GM19455 (cell line): ENCODE data around the gene SREBF2.
"Not testable (repeated sequence)": the region's sequence is repeated elsewhere in the genome, so short reads cannot be mapped to it uniquely, and the experiment has no call there.

ENCODE experiments used
- ATAC-seq: cut with Tn5 transposase; IDR thresholded peaks from one replicate; pipeline ENCODE4 v1.9.1; 2021; ENCODE audit not compliant: unreplicated experiment

Gene SREBF2

DNA sequence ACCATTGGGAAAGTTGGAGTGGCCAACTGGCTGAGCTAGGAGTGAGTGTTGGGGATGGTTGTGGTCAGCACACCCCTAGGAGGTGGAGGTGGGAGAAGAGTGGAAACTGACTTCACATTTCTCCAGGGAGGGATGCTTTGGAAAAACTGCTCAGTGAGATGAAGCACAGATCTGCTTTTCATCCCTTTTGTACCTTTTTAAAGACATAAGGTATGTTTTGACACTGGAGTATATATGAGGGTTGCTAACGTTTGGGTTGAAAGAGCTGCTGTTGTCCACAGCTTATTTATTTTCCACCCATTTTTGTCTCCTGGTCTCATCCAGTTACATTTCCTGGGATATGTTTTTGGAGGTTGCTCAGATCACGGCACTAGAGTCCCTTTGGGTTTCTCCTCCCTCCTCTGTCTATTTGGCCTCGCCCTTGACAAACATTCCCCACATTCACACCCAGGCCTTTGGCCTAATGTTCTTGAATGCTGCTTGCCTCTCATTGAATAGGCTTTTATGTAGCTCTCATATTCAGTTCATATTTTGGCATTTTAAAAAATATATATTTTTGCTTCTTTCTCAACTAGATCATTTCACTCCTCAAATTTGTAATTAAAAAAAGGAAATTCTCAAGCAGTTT lies 8.3 kb downstream of the SREBF2 start:
- ATAC-seq, result no peak

DNA sequence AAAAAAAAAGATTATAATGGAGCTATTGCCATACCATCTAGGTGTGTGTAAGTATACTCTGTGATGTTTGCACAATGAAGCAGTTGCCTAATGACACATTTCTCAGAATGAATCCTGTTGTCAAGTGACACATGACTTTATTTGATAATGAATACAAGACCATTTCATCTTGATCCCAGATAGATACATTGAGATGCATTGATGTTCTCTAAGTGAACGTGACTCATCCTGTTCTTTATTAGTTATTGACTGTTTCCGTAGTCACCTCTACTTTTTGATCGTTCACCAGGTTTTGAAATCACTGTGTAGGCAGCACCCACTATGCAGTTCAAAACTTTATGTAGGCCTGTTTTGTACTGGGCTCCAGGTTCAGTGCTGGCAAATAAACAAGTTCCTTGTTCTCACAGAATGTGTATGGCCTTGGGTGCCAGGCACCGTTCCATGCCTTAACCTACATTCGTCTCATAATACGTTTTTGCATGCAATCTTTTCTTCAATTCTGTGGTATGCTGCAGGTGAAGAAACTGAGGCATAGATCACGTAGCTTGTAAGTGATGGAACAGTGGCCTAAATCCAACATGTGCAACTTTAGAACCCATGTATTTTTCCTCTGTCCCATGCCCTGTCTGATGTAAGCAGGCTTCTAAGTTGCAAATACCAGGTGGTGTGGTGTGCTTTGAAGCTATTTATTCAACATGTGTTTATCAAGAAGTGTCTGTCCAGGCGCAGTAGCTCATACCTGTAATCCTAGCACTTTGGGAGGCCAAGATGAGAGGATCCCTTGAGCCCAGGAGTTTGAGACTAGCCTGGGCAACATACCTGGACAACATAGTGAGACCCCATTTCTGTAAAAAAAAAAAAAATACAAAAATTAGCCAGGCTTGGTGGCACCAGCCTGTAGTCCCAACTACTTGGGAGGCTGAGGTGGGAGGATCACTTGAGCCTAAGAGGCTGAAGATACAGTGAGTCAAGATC lies 10.4 kb downstream of the SREBF2 start:
- no peak for ATAC-seq

DNA sequence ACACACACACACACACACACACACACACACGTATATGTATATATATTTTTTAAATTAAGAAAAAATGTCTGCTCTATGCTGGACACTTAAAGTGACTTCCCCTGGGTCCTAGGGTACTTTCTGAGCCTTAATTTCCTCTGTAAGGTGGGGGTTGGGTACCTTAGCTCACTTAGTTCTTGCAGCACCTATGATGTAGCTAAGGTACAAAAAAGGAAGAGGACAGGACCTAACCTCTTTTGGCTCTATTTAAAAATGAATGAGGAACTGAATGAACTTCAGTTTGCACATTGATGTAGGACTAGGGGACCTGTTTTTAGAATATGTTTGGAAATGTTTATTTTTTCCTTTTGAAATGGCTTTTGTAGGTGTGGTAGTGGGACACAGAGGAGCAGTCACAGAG lies 11.1 kb downstream of the SREBF2 start:
- no peak for ATAC-seq

DNA sequence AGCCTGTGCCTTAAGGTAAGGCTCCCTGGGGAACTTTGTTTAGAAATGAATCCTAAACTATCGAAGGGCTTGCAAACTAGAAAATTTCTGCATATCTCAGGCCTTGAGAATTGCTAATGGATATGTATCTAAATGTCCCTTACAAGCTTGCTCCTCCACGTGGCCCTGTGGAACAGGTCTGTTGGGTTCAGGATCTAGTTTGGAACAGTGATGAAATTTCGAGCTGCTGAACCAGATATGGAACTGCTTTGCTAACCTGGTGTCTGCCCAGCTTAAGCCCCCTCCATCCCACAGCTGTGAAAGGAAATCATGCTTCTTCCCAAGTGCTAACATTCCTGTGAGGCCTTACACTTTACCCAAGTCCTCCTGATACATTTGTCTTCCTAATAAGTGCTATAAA lies 11.6 kb downstream of the SREBF2 start:
- no peak for ATAC-seq

DNA sequence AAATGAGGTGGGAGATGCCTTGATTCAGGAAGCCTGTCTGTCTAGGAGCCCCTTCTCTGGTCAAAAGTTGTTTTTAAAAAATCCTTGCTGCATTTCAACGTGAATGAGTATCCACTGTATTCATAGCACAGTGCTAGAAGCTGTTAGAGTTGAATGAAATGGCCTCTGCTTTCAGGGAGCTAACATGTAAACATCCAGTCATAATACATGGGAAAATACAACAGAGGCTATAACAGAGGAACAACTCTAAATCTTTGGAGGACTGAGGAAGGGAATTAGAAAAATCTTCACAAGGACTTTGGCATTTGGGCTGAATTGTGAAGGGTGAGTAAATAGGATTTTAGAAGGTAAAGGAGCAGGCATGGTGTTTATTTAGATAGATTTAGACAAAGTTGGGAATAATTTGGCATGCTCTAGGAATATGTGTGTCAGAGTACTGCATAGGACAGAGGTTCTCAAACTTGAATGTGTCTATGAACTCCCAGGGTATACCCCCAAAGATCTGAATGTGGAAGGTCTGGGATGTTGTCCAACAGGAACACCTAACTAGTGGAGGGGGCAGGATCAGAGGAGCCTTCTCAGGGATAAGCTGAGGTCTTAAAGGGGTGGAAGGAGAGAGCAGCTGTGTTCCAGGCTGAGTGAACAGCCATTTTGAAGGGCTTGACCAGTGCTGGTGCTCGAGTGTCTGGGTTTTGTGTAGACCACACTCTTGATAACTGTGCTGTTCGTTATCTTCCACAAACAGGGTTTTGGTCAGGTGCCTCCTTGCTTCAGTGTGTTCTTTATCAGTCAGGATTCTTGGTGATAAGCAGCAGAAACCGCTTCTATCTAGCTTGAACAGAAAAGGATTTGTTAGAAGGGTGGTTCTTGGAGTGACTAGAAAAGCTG lies 12.7 kb downstream of the SREBF2 start:
- ATAC-seq, result no peak

DNA sequence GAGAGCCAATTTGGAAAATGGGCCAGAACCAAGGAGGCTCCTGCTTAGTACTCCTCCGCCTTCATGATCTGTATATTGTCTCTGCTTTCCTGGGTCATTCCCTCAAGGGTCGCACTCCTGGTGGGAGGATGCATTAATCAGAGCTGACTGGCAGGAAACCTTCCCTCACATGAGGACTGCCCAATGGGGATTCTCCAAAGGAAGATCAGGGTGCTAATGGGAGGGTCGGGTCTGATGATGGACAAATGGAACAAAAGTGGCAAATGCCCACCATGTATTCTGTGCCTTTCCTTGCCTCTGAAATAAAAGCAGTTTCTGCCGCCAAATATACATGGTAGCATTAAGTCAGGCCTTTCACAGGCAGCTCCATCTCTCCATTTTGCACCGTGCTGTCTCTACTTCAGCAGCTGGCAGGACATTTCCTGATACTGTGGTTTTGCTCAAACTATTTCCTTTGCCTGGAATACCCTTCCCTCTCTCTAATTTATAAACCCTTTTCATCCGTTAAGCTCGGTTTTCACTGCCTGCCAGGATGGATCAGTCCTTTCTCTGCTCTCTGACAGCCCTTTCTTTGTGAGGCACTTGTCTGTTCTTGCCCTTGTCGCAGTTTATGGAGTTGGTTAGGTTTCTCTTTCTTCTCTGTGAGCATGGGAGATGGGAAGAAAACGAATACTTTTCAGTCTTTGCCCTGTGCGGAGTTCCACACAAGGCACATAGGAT lies 13.5 kb downstream of the SREBF2 start:
- ATAC-seq, result no peak

DNA sequence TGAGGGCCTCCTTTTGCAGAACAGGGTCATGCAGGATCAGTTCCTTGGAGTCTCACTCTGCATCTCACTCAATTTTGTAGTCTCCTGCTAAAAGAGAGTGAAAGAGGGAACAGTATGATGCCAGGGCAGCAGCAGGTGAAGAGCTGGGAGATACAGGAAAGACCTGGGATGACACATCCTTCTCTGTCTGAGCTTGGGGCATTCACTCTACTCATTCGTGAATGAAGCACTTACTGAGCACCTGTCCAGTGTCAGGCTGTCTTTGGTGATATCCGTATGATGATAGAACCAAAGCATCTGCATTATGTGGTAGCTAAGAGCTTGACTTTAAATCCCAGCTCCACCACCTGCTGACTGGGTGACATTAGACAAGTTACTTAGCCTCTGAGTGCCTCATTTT lies 14.4 kb downstream of the SREBF2 start:
- no peak for ATAC-seq

DNA sequence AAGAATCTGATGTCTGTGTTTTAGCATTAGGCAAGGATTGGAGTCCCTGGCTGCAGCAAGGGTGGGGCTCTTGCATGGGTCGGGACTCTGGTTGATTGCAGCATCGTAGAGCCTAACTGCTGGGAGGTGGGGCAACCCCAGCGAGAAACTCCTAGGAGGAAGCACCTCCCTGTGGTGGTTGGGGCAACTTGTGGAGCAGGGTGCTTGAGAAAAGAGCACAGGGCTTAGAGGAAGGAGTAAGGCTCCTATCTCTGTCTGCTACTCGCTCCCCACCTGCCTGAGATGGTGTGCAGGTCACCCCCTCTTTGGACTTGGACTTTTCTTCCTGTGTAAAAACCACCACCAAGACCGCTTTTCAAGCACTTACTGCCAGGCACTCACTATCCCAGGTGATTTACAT lies 15.6 kb downstream of the SREBF2 start:
- ATAC-seq, result no peak

DNA sequence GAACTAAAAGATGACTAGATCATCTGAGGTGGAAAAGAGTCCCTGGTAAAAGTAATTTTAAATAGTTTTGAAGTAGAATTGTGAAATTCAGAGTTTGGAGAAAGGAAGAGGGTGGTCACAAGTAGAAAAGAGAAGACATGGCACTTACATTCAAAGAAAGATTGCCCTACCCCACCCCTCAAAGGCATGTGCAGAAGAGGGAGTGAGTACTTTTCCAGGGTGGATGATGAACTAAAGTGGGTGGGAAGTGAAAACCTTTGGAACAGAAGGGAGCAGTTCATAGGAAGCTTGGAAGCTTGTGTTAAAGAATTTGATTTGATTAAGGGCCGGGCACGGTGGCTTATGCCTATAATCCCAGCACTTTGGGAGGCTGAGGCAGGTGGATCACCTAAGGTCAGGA lies 23.6 kb downstream of the SREBF2 start:
- no peak for ATAC-seq

DNA sequence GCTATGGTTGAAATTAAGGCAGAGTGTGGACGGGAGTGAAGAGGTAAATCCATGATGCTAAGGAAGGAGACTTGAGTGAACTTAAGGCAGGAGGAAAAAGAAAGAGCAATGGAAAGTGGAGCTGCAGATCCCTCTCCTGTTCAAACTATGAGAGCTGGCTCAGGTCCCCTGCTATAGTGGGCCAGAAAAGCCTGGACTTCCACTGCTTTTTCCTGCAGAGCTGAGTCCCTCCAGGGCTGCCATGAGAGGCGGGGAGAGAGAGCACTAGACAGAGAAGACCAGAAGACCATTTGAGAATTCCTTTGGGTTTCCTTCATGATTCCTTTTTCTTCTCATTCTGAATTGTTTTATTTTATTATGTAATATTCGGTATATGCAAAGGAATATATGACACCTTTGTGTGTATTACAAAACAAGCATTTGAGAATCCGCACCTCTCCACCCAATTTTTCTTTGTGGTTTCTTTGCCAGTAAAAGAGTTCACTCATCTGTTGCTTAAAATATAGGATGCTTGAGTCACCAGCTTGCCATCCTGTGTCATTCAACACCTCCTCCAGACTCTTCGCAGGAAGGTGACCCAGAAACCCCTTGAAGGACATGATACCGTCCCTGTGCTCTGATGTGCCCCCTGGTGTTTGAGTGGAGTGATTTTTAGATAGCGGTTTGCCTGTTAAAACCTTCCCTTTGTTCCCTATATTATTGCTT lies 24.4 kb downstream of the SREBF2 start:
- no peak for ATAC-seq

DNA sequence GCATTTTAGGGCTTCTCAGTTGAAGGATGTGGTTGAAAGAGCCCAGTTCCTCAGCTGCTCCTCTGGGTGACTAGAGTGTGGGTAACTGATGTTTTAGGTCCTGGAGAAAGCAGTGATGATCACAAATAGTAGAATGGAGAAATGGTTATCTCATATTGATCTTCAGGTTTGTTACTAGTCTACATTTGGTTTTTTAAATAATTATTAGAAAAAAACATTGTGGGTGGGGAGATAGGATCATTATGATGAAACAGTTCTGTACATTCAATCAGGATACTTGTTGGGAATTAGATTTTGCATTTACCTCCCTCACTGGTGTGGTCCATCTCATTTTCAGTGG lies 24.9 kb downstream of the SREBF2 start:
- no peak for ATAC-seq

DNA sequence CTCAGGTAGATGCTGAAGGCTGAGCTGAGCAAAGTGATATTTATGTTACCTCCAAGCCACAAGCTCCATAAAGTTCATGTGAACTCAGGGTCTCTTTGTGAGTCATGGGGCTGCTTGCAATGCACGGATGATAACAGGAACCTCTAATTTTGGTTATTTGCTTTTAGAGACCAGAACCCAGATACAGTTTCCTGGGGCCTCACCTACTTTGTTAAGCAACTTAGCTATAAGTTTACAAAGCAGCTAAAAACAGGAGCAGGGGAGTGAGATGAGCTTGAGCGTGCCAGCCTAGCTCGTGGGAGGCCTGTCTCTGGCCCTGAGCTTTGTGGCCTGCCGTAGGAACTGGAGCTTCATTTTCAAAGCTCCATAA lies 29.2 kb downstream of the SREBF2 start:
- ATAC-seq, result no peak

DNA sequence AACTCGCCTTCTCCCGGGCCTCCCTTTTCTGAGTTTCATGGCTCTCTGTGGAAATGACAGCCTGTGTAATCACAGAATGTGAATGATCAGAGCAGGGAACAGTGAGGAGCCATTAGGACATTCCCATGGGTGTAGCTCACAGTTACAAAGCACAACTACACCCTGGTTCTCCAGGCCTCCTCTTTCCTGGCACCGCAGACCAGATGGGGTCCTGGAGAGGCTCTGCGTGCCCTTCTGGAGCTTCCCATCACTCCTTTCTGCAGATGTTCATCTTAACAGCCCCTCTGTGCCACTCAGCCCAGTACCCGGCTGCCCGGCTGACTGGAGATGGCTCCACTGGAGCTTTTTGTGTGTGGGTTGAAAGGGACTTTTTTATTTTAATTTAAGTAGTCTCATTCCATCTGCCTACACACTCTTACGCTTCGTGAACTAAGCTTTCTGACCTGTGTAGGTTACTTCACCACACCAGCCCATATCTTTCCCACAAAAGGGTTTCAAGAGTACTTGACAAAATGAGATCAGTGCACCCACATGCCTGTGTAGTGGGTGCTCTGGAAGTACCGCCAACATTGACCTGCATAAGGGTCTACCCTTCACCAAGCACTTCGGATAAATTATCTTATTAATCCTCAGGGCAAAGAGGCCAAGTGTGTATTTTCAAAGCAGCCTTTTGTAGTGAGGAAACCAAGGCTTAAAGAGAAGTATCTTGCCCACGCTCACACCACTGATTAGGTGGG lies 29.8 kb downstream of the SREBF2 start:
- peak; percentile 63 for ATAC-seq

DNA sequence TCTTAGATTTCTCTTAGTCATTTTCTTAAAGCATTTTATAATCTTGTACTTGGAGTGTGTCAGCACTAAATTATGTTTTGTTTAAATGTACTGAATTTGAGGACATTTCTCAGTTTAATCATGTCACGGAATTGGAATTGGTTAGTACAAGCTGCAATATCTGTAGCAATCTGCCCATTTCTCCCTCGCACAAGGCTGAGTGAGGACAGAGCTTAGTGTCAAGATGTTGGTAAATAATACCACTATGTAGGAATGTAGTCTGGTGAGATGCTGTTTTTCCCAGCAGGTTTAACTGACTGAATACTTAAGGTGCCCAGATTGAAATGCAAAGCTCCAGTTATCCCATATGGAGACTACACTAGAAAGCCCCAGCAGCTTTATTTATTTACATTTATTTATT lies 30.6 kb downstream of the SREBF2 start:
- ATAC-seq, result no peak

DNA sequence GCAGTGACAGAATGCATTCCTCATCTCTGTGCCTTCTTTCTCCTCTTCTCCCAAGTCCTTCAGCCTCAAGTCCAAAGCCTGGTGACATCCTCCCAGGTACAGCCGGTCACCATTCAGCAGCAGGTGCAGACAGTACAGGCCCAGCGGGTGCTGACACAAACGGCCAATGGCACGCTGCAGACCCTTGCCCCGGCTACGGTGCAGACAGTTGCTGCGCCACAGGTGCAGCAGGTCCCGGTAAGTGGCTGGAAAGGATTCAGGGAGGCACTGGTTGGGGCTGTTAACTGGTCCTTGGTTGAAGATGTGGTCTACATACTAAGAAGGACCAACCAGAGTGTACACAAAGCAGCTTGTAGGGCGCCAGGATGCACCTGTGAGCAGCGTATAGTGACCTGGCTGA lies 35.7 kb downstream of the SREBF2 start:
- ATAC-seq, result no peak

DNA sequence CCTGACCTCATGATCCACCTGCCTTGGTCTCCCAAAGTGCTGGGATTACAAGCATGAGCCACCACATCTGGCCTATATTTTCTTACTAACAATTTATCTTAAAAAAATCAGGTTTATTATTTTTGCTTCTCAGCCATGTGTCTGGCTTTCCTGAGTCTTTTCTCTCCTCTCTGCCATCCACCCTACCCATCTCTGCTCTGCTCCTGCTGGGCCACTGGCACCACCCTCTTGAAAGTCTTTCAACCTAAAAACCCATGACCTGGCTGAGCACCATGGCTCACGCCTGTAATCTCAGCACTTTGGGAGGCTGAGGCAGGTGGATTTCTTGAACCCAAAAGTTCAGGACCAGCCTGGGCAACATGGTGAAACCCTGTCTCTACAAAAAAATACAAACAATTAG lies 37.2 kb downstream of the SREBF2 start:
- ATAC-seq, result not testable (repeated sequence)

DNA sequence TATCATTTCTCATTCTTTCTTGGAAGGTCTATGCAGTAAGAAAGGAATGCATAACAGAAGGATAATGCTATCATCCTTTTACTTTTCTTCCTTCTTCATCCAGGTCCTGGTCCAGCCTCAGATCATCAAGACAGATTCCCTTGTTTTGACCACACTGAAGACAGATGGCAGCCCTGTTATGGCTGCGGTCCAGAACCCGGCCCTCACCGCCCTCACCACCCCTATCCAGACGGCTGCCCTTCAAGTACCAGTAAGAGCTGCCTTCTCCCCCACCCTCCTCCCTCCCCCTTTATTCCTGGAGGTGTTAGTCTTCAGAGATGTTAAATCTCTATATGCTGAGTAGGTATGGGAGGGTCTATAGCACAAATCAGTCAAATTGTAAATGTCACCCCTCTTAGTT lies 37.9 kb downstream of the SREBF2 start:
- ATAC-seq, result no peak

DNA sequence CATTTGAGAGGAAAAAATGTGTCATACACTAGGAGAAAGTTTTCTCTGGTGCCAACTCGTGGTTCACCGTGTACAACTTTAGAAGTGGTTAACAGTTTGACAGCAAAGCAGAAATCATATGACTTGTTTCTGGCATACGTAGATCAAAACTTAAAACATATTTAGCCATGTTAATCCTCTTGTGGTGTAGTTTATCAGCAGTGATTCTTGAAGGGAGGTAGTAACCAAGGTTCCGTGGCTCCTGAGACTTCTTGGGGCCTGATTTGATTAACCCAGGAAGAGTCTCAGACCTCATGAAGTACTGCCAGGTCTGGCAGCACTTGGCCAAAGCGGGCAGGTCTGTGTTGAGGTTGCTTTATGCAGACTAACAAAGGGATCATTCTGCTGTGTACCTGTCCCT lies 40.5 kb downstream of the SREBF2 start:
- ATAC-seq, result no peak

DNA sequence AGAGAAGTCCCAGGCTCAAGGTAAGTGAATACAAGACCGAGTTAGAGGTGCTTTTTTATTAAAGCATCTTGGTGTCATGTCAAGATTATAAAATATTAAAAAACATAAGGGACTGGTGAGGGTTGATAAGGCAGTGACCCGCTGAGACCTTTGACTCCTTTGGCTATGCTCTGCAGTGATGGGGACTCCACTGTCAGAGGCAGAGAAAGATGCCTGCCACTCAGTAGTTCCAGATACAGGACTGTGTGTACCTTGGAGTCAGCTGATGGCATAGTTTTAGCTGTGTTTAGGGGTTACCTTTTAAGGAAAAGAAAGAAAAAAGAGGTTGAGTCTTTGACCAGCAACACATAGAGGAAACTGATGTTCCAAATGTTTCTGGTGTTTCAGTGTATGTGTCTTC lies 41.2 kb downstream of the SREBF2 start:
- ATAC-seq, result no peak
